SW480 (cell line): ENCODE measurements around the gene ZNF283.
A peak's percentile ranks its signal among the peaks of the same experiment; 100 is the strongest.

Experiments used
- DNase-seq: peaks from one replicate; pipeline ENCODE4 v3.0.0-alpha.2; 2016; ENCODE audit warnings: low spot score

Gene ZNF283

DNA sequence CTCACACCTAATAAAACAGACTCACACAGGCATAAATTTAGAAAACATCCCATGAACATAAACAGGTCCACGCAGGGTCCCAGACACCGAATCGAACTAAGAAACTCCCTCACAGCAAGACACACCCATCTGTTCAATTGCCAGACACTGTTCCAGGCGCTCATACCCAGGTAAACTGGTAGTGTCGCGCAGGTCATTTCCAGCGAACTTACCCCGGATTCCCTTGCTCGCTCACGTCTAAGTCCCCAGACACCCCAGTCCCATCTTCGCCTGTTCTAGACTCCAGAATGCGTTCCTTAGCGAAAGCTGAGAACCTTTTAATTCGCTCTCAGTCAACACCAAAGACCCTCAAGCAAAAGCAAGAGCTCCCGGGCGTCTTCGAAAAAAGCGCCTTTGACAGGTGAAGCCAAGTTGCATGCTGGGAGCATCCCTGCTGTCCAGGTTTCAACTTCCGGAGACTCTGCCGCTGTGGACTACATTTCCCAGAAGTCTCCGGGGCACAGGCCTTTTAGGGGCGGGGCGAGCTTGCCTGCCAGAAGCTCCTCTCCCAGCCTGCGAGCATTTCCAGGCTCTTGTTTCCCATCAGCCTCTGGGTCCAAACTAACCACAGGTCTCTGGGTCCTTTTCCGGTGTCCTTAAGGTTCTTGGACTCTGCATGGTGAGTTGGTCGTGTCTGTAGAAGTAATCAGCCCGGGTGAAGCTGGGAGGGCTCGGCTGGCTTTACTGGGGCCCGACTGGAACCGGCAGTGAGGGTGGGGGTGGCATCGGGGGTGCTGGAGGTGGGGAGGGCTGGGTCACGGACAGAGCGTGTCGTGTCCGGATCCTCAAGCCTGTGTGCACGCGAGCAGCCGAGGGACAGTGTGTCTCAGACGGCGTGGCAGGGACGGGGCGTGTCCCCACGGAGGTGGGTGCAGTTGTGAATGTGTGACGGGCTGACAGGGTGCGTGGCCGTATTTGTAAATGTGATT, at the start of gene ZNF283:
Gene ZNF283 (plus strand): TSS at position 535 of the 968 bp plus-strand sequence. CDS start 6,184 bp downstream, outside the sequence.
- DNase-seq, result peak; percentile 97

GRCh38 chr19:43778651-43779050, 48.5 kb upstream of the ZNF283 start:
- no peak for DNase-seq

DNA sequence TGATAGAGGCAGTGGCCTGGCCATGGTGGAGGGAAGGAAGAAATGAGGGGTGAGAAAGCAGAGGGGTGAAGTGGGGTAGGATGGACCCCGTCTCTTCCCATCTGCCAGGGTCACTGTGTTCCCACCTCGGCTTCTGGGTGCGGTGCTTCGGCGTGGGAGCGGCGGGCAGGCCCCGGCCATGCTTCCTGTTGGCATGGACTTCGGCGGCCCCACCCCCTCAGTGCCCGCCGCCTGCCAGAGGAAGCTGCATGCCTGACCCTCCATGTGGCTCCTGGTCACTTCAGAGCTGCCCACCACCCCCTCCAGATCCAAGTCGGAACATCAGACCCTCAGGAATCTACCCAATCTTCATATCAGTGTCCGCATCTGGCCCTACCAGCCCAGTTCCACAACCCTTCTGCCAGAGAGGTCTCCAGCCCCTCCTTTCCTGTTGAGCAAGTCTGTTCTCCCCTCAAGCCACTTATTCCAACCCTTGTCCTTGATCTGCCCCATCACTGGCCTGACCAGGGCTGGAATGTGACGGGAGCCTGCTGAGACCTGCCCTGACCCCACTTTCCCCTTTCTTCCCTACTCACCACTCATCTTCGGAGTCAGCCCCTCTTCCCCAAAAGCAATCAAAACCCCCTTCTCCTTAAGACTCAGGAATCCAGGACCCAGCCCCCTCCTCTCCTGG, 47.8 kb upstream of the ZNF283 start:
- DNase-seq, result no peak

DNA sequence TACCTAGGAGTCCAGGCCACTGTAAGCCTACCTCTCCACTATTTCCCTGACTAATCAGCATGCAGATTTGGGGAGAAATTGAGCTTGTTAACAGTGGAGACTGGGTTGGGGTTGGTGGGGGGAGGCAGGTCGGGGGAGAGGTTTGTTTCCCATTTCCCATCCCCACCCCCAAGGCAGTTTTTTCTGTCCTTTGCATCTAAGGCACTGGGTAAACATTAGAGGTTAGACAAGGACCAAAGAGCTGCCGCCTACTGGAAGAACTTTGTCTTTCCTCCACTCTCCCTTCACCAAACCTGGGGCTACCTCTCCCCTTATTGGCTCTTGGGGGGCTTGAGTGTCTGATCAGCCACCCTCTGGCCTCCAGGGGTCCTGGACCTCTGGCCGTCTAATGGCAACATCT, 47.3 kb upstream of the ZNF283 start:
- no peak for DNase-seq

GRCh38 chr19:43780706-43781525, 46.2 kb upstream of the ZNF283 start, which contains the start of gene KCNN4:
TSS of gene KCNN4 (minus strand) at chr19:43780973. CDS start at chr19:43780861, 112 bp downstream.
- DNase-seq, result peak; percentile 87

DNA sequence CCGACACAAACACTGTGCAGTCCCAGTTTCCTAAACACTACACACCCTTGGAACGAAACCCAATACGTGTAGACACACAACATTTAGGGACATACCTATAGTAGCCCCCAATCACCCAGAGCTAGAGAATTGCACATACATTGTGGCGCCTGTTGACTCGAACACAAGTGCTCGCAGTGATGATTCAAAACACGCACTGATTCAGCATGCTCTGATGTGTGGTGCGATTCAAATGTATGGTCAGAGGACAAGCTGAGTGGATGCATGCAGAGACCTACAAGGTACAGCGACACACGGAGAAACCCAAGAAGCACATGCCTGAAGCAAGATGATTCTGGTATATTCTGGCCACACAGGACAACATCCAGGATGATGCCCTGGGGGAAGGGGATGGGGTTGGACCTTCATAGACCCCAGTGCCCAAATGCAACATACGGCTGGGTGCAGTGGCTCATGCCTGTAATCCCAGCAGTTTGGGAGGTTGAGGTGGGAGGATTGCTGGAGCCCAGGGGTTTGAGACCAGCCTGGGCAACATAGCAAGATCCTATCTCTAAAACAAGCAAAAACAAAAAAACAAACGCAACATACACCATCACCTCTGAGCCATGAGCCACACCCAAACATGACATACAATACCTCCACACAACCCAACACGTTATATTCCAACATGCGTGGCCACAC, 45.4 kb upstream of the ZNF283 start:
- DNase-seq, result no peak

- no peak for DNase-seq
Measured at GRCh38 chr19:43782311-43782660, 44.8 kb upstream of the ZNF283 start.

DNA sequence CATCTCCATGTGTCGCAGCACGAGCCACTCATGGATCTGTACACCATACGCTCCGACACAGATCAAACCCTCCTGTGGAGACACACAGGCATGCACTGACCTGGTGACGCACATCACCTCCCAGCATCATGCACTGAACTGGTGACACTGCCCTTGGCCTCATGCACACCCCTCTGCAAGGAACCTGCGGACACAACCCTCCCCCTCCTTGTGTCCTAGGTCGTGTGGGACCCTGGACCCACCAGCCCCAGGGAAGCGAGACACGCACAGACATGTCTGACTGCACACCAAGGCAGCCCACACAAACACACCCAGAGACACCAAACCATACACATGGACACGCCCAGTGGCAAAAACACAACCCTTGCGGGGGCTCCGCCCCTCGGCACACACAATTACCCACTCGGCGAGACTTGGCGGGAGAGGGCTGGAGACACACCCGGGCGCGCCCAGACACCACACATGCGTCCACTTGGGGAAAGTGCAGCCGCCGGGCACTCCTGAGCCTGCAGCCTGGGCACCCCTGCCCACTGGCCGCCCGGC, 44.4 kb upstream of the ZNF283 start:
- DNase-seq, result peak; percentile 63

DNA sequence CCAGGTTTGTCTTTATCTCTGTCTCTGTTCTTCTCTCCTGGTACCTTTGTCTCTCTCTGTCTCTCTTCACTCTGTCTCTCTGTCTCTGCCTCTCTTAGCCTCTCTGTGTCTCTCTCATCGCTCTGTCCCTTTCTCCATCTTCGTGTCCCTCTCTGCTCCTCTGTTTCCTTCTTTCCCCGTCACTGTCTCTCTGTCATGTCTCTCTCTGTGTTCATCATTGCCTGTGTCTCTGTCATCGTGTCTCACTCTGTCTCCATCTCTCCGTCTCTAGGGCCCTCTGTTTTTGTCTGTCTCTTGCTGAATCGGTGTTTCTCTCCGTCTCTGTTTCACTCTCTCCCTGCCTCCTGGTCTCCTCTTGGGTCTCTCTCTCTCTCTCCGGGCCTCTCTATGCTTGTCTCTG, 43.5 kb upstream of the ZNF283 start:
- no peak for DNase-seq

GRCh38 chr19:43784241-43784980, 42.7 kb upstream of the ZNF283 start:
- peak; percentile 72 for DNase-seq

- peak; percentile 79 for DNase-seq
Measured at GRCh38 chr19:43784981-43785808, 41.9 kb upstream of the ZNF283 start.

- DNase-seq, result no peak
Measured at GRCh38 chr19:43786665-43787064, 40.5 kb upstream of the ZNF283 start.

DNA sequence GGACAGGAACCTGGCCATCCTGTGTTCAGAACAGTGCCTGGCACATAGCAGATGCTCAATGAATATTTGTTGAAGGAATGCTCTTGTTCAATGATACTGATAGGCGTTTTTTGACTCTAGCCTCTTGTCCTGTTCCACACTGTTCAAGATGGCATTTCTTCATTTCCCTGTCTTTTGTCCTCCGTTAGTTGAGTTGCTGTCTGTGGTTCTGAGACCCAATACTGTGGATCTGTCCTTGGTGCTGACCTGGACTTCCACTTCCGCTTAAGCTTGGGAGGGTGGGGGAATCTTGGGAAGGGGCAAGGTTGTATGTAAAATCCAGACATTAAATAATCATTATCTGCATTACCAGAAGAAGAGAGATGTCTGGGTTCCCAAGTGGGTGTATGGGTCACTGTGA, 38.1 kb upstream of the ZNF283 start:
- no peak for DNase-seq

DNA sequence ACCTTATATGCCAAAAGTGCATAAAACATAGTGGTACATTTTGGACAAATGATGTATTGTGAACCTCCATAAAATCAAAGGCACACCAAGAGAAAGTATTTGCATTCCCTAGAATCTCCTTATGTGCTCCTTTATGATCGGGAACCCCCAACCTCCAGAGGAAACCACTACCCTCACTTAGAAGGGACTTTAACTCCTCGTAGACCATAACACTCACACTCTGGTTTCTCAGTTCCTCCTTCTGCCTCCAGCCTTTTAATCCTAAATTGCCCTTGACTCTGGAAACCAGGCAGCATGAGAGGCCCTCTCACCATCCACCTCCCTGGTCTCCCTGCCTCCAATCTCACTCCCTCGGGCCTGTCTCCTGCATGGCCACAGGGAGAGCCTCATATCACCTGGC, 36.5 kb upstream of the ZNF283 start:
- DNase-seq, result no peak

- no peak for DNase-seq
Measured at GRCh38 chr19:43797118-43797517, 30.0 kb upstream of the ZNF283 start.

DNA sequence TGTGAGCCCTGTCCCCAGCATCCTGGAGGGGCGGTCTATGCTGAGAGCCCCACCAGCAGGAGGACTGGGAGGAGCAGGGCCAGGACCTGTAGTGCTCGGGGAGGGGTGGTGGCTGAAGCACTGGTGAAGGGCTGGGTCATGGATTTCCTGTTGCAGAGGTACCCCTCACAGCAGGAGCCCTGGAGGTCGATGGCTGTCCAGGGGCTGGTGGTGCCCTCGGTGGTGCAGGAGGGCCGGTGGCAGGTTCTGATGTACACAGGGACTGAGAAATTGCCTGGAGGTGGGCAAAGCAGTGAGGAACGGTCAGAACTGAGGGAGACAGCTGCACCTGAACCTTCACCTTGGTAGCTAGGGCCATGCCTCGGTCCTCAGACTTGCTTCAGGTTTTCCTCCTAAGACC, 29.6 kb upstream of the ZNF283 start:
- DNase-seq, result no peak

DNA sequence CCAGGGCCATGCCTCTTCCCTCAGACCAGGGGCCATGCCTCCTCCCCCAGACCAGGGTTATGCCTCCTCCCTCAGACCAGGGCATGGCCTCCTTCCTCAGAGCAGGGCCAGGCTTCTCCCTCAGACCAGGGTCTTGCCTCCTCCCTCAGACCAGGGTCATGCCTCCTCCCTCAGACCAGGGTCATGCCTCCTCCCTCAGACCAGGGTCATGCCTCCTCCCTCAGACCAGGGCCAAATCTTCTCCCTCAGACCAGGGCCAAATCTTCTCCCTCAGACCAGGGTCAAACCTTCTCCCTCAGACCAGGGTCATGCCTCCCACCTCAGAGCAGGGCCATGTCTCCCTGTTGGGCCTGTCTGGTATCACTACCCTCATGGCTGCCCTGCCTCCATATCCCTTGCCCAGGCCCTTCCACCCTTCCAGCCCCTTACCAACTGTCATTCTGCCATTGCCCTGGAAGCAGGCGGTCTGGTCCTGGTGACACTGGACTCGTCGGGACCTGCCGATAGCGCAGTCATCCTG, 29.0 kb upstream of the ZNF283 start:
- no peak for DNase-seq

- peak; percentile 84 for DNase-seq
Measured at GRCh38 chr19:43798546-43799409, 28.3 kb upstream of the ZNF283 start.
